ENCODE data around the gene PTGDS.

PTGDS gene

GRCh38 chr9:136977223-136977622 lies at the start of gene PTGDS:
Gene PTGDS, plus strand, starts transcription at chr9:136977504. Its CDS starts 75 bp downstream, at chr9:136977579.
- DNase-seq = no peak

- DNase-seq = no peak
Observed at GRCh38 chr9:136928591-136928990, 48.7 kb upstream of the PTGDS start.

GRCh38 chr9:136930014-136930413 lies 47.3 kb upstream of the PTGDS start:
- no peak for DNase-seq

GRCh38 chr9:136931611-136932130 lies 45.6 kb upstream of the PTGDS start:
- no peak for DNase-seq

GRCh38 chr9:136934277-136934676 lies 43.0 kb upstream of the PTGDS start:
- DNase-seq = no peak

- no peak for DNase-seq
Observed at GRCh38 chr9:136935651-136936050, 41.7 kb upstream of the PTGDS start.

- no peak for DNase-seq
Observed at GRCh38 chr9:136936645-136937170, 40.6 kb upstream of the PTGDS start.

- DNase-seq = no peak
Observed at GRCh38 chr9:136937186-136938001, 39.9 kb upstream of the PTGDS start.

GRCh38 chr9:136939431-136939995 lies 37.8 kb upstream of the PTGDS start:
- DNase-seq = no peak

- DNase-seq = no peak
Observed at GRCh38 chr9:136939996-136940525, 37.2 kb upstream of the PTGDS start.

GRCh38 chr9:136940526-136941230 lies 36.6 kb upstream of the PTGDS start:
- no peak for DNase-seq

GRCh38 chr9:136941231-136942111 lies 35.8 kb upstream of the PTGDS start:
- DNase-seq = no peak

- no peak for DNase-seq
Observed at GRCh38 chr9:136942112-136942880, 35.0 kb upstream of the PTGDS start.

GRCh38 chr9:136942881-136943230 lies 34.4 kb upstream of the PTGDS start:
- DNase-seq = no peak

GRCh38 chr9:136943291-136944211 lies 33.8 kb upstream of the PTGDS start:
- DNase-seq = peak in 1 of 2 donors; percentile 31

- DNase-seq = no peak
Observed at GRCh38 chr9:136944212-136944518, 33.1 kb upstream of the PTGDS start.

- DNase-seq = peak; percentile 94 to 96
Observed at GRCh38 chr9:136944519-136945332, 32.6 kb upstream of the PTGDS start, which contains the start of the genes C8G and FBXW5. Gene C8G, plus strand, starts transcription at chr9:136945243. Its CDS starts 78 bp downstream, at chr9:136945321. Gene FBXW5, minus strand, starts transcription at chr9:136944738. Its CDS starts 655 bp downstream, at chr9:136944083.

GRCh38 chr9:136945333-136946227 lies 31.7 kb upstream of the PTGDS start:
- no peak for DNase-seq
